ENCODE data around the gene CDC37.

DNA sequence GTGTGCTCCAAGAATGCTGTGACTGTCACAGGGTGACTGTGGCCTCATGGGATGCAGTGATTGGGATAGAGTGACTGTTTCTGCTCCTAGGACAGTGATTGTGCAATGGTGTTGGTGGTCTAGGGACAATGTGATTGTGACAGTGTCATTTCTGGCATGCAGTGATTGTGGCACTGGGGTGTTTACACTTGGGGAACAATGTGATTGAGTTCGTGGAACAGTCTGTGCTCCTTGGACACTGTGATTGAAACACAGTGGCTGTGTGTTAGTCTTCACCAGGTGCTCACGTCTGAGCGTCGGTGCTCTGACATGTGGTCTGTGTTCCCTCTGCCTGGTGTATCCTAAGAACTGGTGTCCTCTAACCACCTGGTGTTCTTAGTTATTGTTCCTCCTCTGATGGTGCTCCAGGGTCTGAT lies 18.7 kb upstream of the CDC37 start:
- TF ChIP-seq, protein P1, sequence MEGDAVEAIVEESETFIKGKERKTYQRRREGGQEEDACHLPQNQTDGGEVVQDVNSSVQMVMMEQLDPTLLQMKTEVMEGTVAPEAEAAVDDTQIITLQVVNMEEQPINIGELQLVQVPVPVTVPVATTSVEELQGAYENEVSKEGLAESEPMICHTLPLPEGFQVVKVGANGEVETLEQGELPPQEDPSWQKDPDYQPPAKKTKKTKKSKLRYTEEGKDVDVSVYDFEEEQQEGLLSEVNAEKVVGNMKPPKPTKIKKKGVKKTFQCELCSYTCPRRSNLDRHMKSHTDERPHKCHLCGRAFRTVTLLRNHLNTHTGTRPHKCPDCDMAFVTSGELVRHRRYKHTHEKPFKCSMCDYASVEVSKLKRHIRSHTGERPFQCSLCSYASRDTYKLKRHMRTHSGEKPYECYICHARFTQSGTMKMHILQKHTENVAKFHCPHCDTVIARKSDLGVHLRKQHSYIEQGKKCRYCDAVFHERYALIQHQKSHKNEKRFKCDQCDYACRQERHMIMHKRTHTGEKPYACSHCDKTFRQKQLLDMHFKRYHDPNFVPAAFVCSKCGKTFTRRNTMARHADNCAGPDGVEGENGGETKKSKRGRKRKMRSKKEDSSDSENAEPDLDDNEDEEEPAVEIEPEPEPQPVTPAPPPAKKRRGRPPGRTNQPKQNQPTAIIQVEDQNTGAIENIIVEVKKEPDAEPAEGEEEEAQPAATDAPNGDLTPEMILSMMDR (conservative IDR thresholded peaks at IDR 0.05; ENCODE audit: low read length) = no peak
- TF ChIP-seq EZH2phosphoT487 (IDR thresholded peaks at IDR 0.05; ENCODE audit: borderline replicate concordance, low read depth, low read length) = no peak
